Kidney (tissue), 14 donors: ENCODE data around the gene MOK. TPM values are rescaled to one million over a fixed set of nuclear protein-coding genes. Genes with fewer than 3 reads are reported as not detected.

Experiments
- DNase-seq, 5 donors: peaks; one replicate each; pipeline ENCODE4 v3.0.0-alpha.2; 2013 to 2020
- FAIRE-seq: peaks from 2 replicates; lab custom pipeline; 2012; peaks lifted over from hg19 to GRCh38; lab: Jason Lieb, UNC
- H3K27ac ChIP-seq, 2 donors: one replicate each; pipeline ENCODE4 v1.7.0; 2013; ENCODE audit warnings: low read depth in 2 of 2, low read length in 2 of 2, inconsistent platforms in 1 of 2
- H3K27me3 ChIP-seq: one replicate; pipeline ENCODE4 v1.7.1; 2013; ENCODE audit warnings: low read length, inconsistent platforms; ENCODE audit not compliant: control insufficient read depth, insufficient read depth
- H3K36me3 ChIP-seq, 3 donors: one replicate each; pipeline versions ENCODE4 v1.7.0 to v1.7.1; 2013; ENCODE audit warnings: low read length in 3 of 3, control low read depth in 1 of 3, inconsistent platforms in 1 of 3; ENCODE audit not compliant: insufficient read depth in 3 of 3, control insufficient read depth in 2 of 3
- H3K4me1 ChIP-seq, 3 donors: one replicate each; pipeline versions ENCODE4 v1.7.0 to v1.7.1; 2013; ENCODE audit warnings: low read length in 3 of 3, inconsistent platforms in 1 of 3, low read depth in 1 of 3; ENCODE audit not compliant: control insufficient read depth in 2 of 3, insufficient read depth in 2 of 3
- H3K4me3 ChIP-seq, 3 donors: one replicate each; pipeline versions ENCODE4 v1.7.0 to v1.8.1; 2013; ENCODE audit warnings: low read length in 3 of 3, control low read depth in 1 of 3, inconsistent platforms in 1 of 3
- H3K9ac ChIP-seq, 3 donors: one replicate each; pipeline versions ENCODE4 v1.7.0 to v1.7.1; 2013; ENCODE audit warnings: low read length in 3 of 3, control low read depth in 1 of 3, inconsistent platforms in 1 of 3
- H3K9me3 ChIP-seq, 3 donors: one replicate each; pipeline versions ENCODE4 v1.7.0 to v1.7.1; 2013; ENCODE audit warnings: low read length in 3 of 3, control low read depth in 1 of 3, inconsistent platforms in 1 of 3; ENCODE audit not compliant: control insufficient read depth in 2 of 3, insufficient read depth in 1 of 3
- CTCF ChIP-seq: IDR thresholded peaks from 3 replicates; pipeline ENCODE4 v1.5.1; 2012; ENCODE audit warnings: mild to moderate bottlenecking, moderate library complexity, borderline replicate concordance; ENCODE audit not compliant: insufficient read depth; ENCODE audit errors: extremely low read depth
- intact Hi-C: fragments of 100-400 bp; cut with DNase I; formaldehyde crosslinking; loops from one replicate; pipeline ENCODE4 v1.11.1; 2022
- polyA plus RNA-seq: library from polyadenylated mRNA; stranded (reverse); fragments of 350-450 nt; fragmentation: Illumina TruSeq; extraction: RNeasy Lipid Tissue Mini Kit (QIAGEN cat#74804); gene quantifications from one replicate; pipeline ENCODE4 v1.2.3, GENCODE V29; 2014; ENCODE audit warnings: low read depth, low replicate concordance; ENCODE audit not compliant: insufficient read depth
- total RNA-seq: library from RNA; stranded (reverse); fragmentation: NEBNext Ultra II Directional; extraction: Animal tissue kit (Norgen Biotek cat#: 25700); gene quantifications from one replicate; pipeline ENCODE4 v1.2.1, GENCODE V29; 2021
- donor health status: control.
- donor health status: control.
- donor health status: control.
- donor health status: control.
- donor health status: control.
- donor health status: DM: yes; HTN: yes; CAD: no.
- donor health status: Normal renal cell carcinoma (clear cell type).

MOK gene
- total and polyA plus RNA-seq, 2 donors from 2014 or later = 20.4 to 32.7 TPM

- Histone ChIP-seq H3K9me3 (no peaks in the 10 kb centered on the region), H3K4me1 (peaks cover 4 to 12% (median 10%) of the 10 kb centered on the region in 3 donors), H3K27ac (no peak overlapping the region), H3K9ac (no peak overlapping the region), H3K27me3 (no peaks in the 10 kb centered on the region), H3K36me3 (no peaks in the 10 kb centered on the region), H3K4me3 (no peak overlapping the region)
- FAIRE-seq (no peak), DNase-seq (peak in 1 of 5 donors; percentile 14)
- TF ChIP-seq CTCF = no peak
- intact Hi-C loops = no loop called here
These were observed 121.9 kb downstream of the MOK start for GRCh38 chr14:102182936-102183619.

- TF ChIP-seq CTCF = no peak
- H3K36me3 ChIP-seq = no peaks in the 10 kb centered on the region
- no peaks in the 10 kb centered on the region for H3K9me3 ChIP-seq
- H3K4me1 ChIP-seq = peaks cover 4 to 8% (median 7%) of the 10 kb centered on the region in 3 donors
- H3K9ac ChIP-seq = no peak overlapping the region
- DNase-seq = no peak
- no peak for FAIRE-seq
- no peaks in the 10 kb centered on the region for H3K27me3 ChIP-seq
- no peak overlapping the region for H3K27ac ChIP-seq
- intact Hi-C loops = no loop called here
- no peak overlapping the region for H3K4me3 ChIP-seq
These were observed 122.8 kb downstream of the MOK start for GRCh38 chr14:102182190-102182589.

- Histone ChIP-seq H3K36me3 (no peaks in the 10 kb centered on the region), H3K4me3 (no peak overlapping the region), H3K27me3 (no peaks in the 10 kb centered on the region), H3K9ac (no peak overlapping the region), H3K4me1 (peaks cover 4 to 7% (median 5%) of the 10 kb centered on the region in 3 donors), H3K9me3 (no peaks in the 10 kb centered on the region), H3K27ac (no peak overlapping the region)
- no peak for DNase-seq
- no peak for TF ChIP-seq CTCF
- no peak for FAIRE-seq
- intact Hi-C loops = no loop called here
These were observed 123.8 kb downstream of the MOK start for GRCh38 chr14:102181187-102181586.
